Mammary epithelial cell (primary cell): ENCODE measurements around the gene PNN.

Experiments
- CTCF ChIP-seq, 2 donors: IDR thresholded peaks in 1 of 2; conservative IDR thresholded peaks in 1 of 2; 2 replicates each; pipeline ENCODE4 v1.5.1; 2011 to 2012; ENCODE audit warnings: inconsistent platforms in 2 of 2, low read length in 2 of 2, mild to moderate bottlenecking in 2 of 2, control low read depth in 1 of 2, low read depth in 1 of 2; ENCODE audit not compliant: insufficient read depth in 1 of 2; ENCODE audit errors: extremely low read depth in 1 of 2
- EZH2 ChIP-seq: IDR thresholded peaks from 2 replicates; pipeline ENCODE4 v1.6.1; 2012; ENCODE audit warnings: low read length, inconsistent platforms, borderline replicate concordance

GRCh38 chr14:39160494-39160893 is 14.6 kb upstream of the PNN start:
- no peak for TF ChIP-seq EZH2
- no peak for TF ChIP-seq CTCF (conservative IDR thresholded peaks at IDR 0.05 in 1 of 2, IDR thresholded peaks at IDR 0.05 in 1 of 2; ENCODE audit: extremely low read depth in 1 of 2, insufficient read depth in 1 of 2, low read depth in 1 of 2, low read length in 2 of 2)
